ENCODE data around the gene COG3. TPM values are rescaled to one million over a fixed set of nuclear protein-coding genes. Genes with fewer than 3 reads are reported as not detected.

COG3 gene
- total RNA-seq, 1 donor from 2014 or later = 36.5 TPM

GRCh38 chr13:45540195-45540594 is 75.5 kb downstream of the COG3 start:
- H3K9ac ChIP-seq (ENCODE audit: low read depth in 1 of 3, low read length in 3 of 3) = no peak overlapping the region

GRCh38 chr13:45540864-45541263 is 76.1 kb downstream of the COG3 start:
- Histone ChIP-seq H3K27me3 (ENCODE audit: control insufficient read depth in 3 of 3, insufficient read depth in 3 of 3, low read length in 3 of 3) (no peaks in the 10 kb centered on the region), H3K27ac (ENCODE audit: low read depth, low read length) (no peak overlapping the region), H3K36me3 (ENCODE audit: control insufficient read depth in 3 of 3, insufficient read depth in 3 of 3, low read length in 3 of 3) (peaks cover 0 to 1% (median under 1%) of the 10 kb centered on the region in 3 donors), H3K9ac (ENCODE audit: low read depth in 1 of 3, low read length in 3 of 3) (no peak overlapping the region), H3K9me3 (ENCODE audit: control insufficient read depth in 3 of 3, low read length in 3 of 3) (no peaks in the 10 kb centered on the region), H3K4me3 (ENCODE audit: low read length in 3 of 3) (no peak overlapping the region), H3K4me1 (ENCODE audit: control insufficient read depth in 3 of 3, insufficient read depth in 3 of 3, low read length in 3 of 3) (no peaks in the 10 kb centered on the region)

More at GRCh38 chr13:45540195-45540594, 75.5 kb downstream of the COG3 start:
- Histone ChIP-seq H3K4me1 (ENCODE audit: control insufficient read depth in 3 of 3, insufficient read depth in 3 of 3, low read length in 3 of 3) (no peaks in the 10 kb centered on the region), H3K27ac (ENCODE audit: low read depth, low read length) (no peak overlapping the region), H3K9me3 (ENCODE audit: control insufficient read depth in 3 of 3, low read length in 3 of 3) (no peaks in the 10 kb centered on the region), H3K36me3 (ENCODE audit: control insufficient read depth in 3 of 3, insufficient read depth in 3 of 3, low read length in 3 of 3) (peaks cover 5 to 8% (median 7%) of the 10 kb centered on the region in 3 donors), H3K4me3 (ENCODE audit: low read length in 3 of 3) (no peak overlapping the region), H3K27me3 (ENCODE audit: control insufficient read depth in 3 of 3, insufficient read depth in 3 of 3, low read length in 3 of 3) (no peaks in the 10 kb centered on the region)

GRCh38 chr13:45541806-45542205 is 77.1 kb downstream of the COG3 start:
- Histone ChIP-seq H3K4me1 (ENCODE audit: control insufficient read depth in 3 of 3, insufficient read depth in 3 of 3, low read length in 3 of 3) (no peaks in the 10 kb centered on the region), H3K36me3 (ENCODE audit: control insufficient read depth in 3 of 3, insufficient read depth in 3 of 3, low read length in 3 of 3) (no peaks in the 10 kb centered on the region), H3K27me3 (ENCODE audit: control insufficient read depth in 3 of 3, insufficient read depth in 3 of 3, low read length in 3 of 3) (no peaks in the 10 kb centered on the region), H3K4me3 (ENCODE audit: low read length in 3 of 3) (no peak overlapping the region), H3K27ac (ENCODE audit: low read depth, low read length) (no peak overlapping the region), H3K9ac (ENCODE audit: low read depth in 1 of 3, low read length in 3 of 3) (no peak overlapping the region), H3K9me3 (ENCODE audit: control insufficient read depth in 3 of 3, low read length in 3 of 3) (no peaks in the 10 kb centered on the region)

GRCh38 chr13:45542391-45542790 is 77.7 kb downstream of the COG3 start:
- Histone ChIP-seq H3K36me3 (ENCODE audit: control insufficient read depth in 3 of 3, insufficient read depth in 3 of 3, low read length in 3 of 3) (no peaks in the 10 kb centered on the region), H3K9me3 (ENCODE audit: control insufficient read depth in 3 of 3, low read length in 3 of 3) (no peaks in the 10 kb centered on the region), H3K27ac (ENCODE audit: low read depth, low read length) (no peak overlapping the region), H3K4me1 (ENCODE audit: control insufficient read depth in 3 of 3, insufficient read depth in 3 of 3, low read length in 3 of 3) (no peaks in the 10 kb centered on the region), H3K9ac (ENCODE audit: low read depth in 1 of 3, low read length in 3 of 3) (no peak overlapping the region), H3K4me3 (ENCODE audit: low read length in 3 of 3) (no peak overlapping the region), H3K27me3 (ENCODE audit: control insufficient read depth in 3 of 3, insufficient read depth in 3 of 3, low read length in 3 of 3) (no peaks in the 10 kb centered on the region)

GRCh38 chr13:45542878-45543277 is 78.1 kb downstream of the COG3 start:
- H3K9ac ChIP-seq (ENCODE audit: low read depth in 1 of 3, low read length in 3 of 3) = no peak overlapping the region
- no peak overlapping the region for H3K4me3 ChIP-seq (ENCODE audit: low read length in 3 of 3)
- peaks cover 0 to 3% (median 0%) of the 10 kb centered on the region in 3 donors for H3K27me3 ChIP-seq (ENCODE audit: control insufficient read depth in 3 of 3, insufficient read depth in 3 of 3, low read length in 3 of 3)
- H3K36me3 ChIP-seq (ENCODE audit: control insufficient read depth in 3 of 3, insufficient read depth in 3 of 3, low read length in 3 of 3) = no peaks in the 10 kb centered on the region
- H3K9me3 ChIP-seq (ENCODE audit: control insufficient read depth in 3 of 3, low read length in 3 of 3) = no peaks in the 10 kb centered on the region
- H3K27ac ChIP-seq (ENCODE audit: low read depth, low read length) = no peak overlapping the region
- H3K4me1 ChIP-seq (ENCODE audit: control insufficient read depth in 3 of 3, insufficient read depth in 3 of 3, low read length in 3 of 3) = no peaks in the 10 kb centered on the region

- Histone ChIP-seq H3K27ac (ENCODE audit: low read depth, low read length) (no peak overlapping the region), H3K9ac (ENCODE audit: low read depth in 1 of 3, low read length in 3 of 3) (no peak overlapping the region), H3K27me3 (ENCODE audit: control insufficient read depth in 3 of 3, insufficient read depth in 3 of 3, low read length in 3 of 3) (peaks cover under 1 to 9% (median 2%) of the 10 kb centered on the region in 3 donors), H3K36me3 (ENCODE audit: control insufficient read depth in 3 of 3, insufficient read depth in 3 of 3, low read length in 3 of 3) (no peaks in the 10 kb centered on the region), H3K9me3 (ENCODE audit: control insufficient read depth in 3 of 3, low read length in 3 of 3) (no peaks in the 10 kb centered on the region), H3K4me1 (ENCODE audit: control insufficient read depth in 3 of 3, insufficient read depth in 3 of 3, low read length in 3 of 3) (no peaks in the 10 kb centered on the region), H3K4me3 (ENCODE audit: low read length in 3 of 3) (no peak overlapping the region)
Measured at GRCh38 chr13:45544520-45544919, 79.8 kb downstream of the COG3 start.

GRCh38 chr13:45545686-45546409 is 81.1 kb downstream of the COG3 start:
- Histone ChIP-seq H3K27ac (ENCODE audit: low read depth, low read length) (no peak overlapping the region), H3K4me3 (ENCODE audit: low read length in 3 of 3) (no peak overlapping the region)

GRCh38 chr13:45546410-45546765 is 81.6 kb downstream of the COG3 start:
- Histone ChIP-seq H3K27ac (ENCODE audit: low read depth, low read length) (no peak overlapping the region), H3K4me1 (ENCODE audit: control insufficient read depth in 3 of 3, insufficient read depth in 3 of 3, low read length in 3 of 3) (no peaks in the 10 kb centered on the region), H3K36me3 (ENCODE audit: control insufficient read depth in 3 of 3, insufficient read depth in 3 of 3, low read length in 3 of 3) (no peaks in the 10 kb centered on the region), H3K27me3 (ENCODE audit: control insufficient read depth in 3 of 3, insufficient read depth in 3 of 3, low read length in 3 of 3) (peaks cover 2 to 9% (median 6%) of the 10 kb centered on the region in 3 donors), H3K9me3 (ENCODE audit: control insufficient read depth in 3 of 3, low read length in 3 of 3) (no peaks in the 10 kb centered on the region), H3K4me3 (ENCODE audit: low read length in 3 of 3) (no peak overlapping the region), H3K9ac (ENCODE audit: low read depth in 1 of 3, low read length in 3 of 3) (no peak overlapping the region)

More at GRCh38 chr13:45545686-45546409, 81.1 kb downstream of the COG3 start:
- Histone ChIP-seq H3K9ac (ENCODE audit: low read depth in 1 of 3, low read length in 3 of 3) (no peak overlapping the region), H3K27me3 (ENCODE audit: control insufficient read depth in 3 of 3, insufficient read depth in 3 of 3, low read length in 3 of 3) (peaks cover 2 to 9% (median 6%) of the 10 kb centered on the region in 3 donors), H3K9me3 (ENCODE audit: control insufficient read depth in 3 of 3, low read length in 3 of 3) (no peaks in the 10 kb centered on the region), H3K36me3 (ENCODE audit: control insufficient read depth in 3 of 3, insufficient read depth in 3 of 3, low read length in 3 of 3) (no peaks in the 10 kb centered on the region), H3K4me1 (ENCODE audit: control insufficient read depth in 3 of 3, insufficient read depth in 3 of 3, low read length in 3 of 3) (no peaks in the 10 kb centered on the region)

- no peak overlapping the region for H3K27ac ChIP-seq (ENCODE audit: low read depth, low read length)
- no peak overlapping the region for H3K9ac ChIP-seq (ENCODE audit: low read depth in 1 of 3, low read length in 3 of 3)
- H3K4me1 ChIP-seq (ENCODE audit: control insufficient read depth in 3 of 3, insufficient read depth in 3 of 3, low read length in 3 of 3) = no peaks in the 10 kb centered on the region
- no peaks in the 10 kb centered on the region for H3K9me3 ChIP-seq (ENCODE audit: control insufficient read depth in 3 of 3, low read length in 3 of 3)
- no peak overlapping the region for H3K4me3 ChIP-seq (ENCODE audit: low read length in 3 of 3)
- no peaks in the 10 kb centered on the region for H3K36me3 ChIP-seq (ENCODE audit: control insufficient read depth in 3 of 3, insufficient read depth in 3 of 3, low read length in 3 of 3)
- peaks cover 2 to 9% (median 6%) of the 10 kb centered on the region in 3 donors for H3K27me3 ChIP-seq (ENCODE audit: control insufficient read depth in 3 of 3, insufficient read depth in 3 of 3, low read length in 3 of 3)
Measured at GRCh38 chr13:45548281-45548680, 83.5 kb downstream of the COG3 start.

- Histone ChIP-seq H3K4me1 (ENCODE audit: control insufficient read depth in 3 of 3, insufficient read depth in 3 of 3, low read length in 3 of 3) (no peaks in the 10 kb centered on the region), H3K4me3 (ENCODE audit: low read length in 3 of 3) (no peak overlapping the region), H3K9me3 (ENCODE audit: control insufficient read depth in 3 of 3, low read length in 3 of 3) (no peaks in the 10 kb centered on the region), H3K27ac (ENCODE audit: low read depth, low read length) (no peak overlapping the region), H3K9ac (ENCODE audit: low read depth in 1 of 3, low read length in 3 of 3) (no peak overlapping the region), H3K36me3 (ENCODE audit: control insufficient read depth in 3 of 3, insufficient read depth in 3 of 3, low read length in 3 of 3) (no peaks in the 10 kb centered on the region), H3K27me3 (ENCODE audit: control insufficient read depth in 3 of 3, insufficient read depth in 3 of 3, low read length in 3 of 3) (peaks cover 0 to 3% (median under 1%) of the 10 kb centered on the region in 3 donors)
Measured at GRCh38 chr13:45554604-45555109, 89.9 kb downstream of the COG3 start.
